SIG-M5 treated with dmso at 0.1 percent for 504 hours (cell line): Measurements from ENCODE around the gene UBR3.
A peak's percentile ranks its signal among the peaks of the same experiment; 100 is the strongest.
"Not testable (repeated sequence)": the region's sequence is repeated elsewhere in the genome, so short reads cannot be mapped to it uniquely, and the experiment has no call there.

Experiments
- DNase-seq: peaks from one replicate; lab custom pipeline; 2025; ENCODE audit not compliant: unreplicated experiment; lab: John Stamatoyannopoulos, UW

UBR3 gene, protein sequence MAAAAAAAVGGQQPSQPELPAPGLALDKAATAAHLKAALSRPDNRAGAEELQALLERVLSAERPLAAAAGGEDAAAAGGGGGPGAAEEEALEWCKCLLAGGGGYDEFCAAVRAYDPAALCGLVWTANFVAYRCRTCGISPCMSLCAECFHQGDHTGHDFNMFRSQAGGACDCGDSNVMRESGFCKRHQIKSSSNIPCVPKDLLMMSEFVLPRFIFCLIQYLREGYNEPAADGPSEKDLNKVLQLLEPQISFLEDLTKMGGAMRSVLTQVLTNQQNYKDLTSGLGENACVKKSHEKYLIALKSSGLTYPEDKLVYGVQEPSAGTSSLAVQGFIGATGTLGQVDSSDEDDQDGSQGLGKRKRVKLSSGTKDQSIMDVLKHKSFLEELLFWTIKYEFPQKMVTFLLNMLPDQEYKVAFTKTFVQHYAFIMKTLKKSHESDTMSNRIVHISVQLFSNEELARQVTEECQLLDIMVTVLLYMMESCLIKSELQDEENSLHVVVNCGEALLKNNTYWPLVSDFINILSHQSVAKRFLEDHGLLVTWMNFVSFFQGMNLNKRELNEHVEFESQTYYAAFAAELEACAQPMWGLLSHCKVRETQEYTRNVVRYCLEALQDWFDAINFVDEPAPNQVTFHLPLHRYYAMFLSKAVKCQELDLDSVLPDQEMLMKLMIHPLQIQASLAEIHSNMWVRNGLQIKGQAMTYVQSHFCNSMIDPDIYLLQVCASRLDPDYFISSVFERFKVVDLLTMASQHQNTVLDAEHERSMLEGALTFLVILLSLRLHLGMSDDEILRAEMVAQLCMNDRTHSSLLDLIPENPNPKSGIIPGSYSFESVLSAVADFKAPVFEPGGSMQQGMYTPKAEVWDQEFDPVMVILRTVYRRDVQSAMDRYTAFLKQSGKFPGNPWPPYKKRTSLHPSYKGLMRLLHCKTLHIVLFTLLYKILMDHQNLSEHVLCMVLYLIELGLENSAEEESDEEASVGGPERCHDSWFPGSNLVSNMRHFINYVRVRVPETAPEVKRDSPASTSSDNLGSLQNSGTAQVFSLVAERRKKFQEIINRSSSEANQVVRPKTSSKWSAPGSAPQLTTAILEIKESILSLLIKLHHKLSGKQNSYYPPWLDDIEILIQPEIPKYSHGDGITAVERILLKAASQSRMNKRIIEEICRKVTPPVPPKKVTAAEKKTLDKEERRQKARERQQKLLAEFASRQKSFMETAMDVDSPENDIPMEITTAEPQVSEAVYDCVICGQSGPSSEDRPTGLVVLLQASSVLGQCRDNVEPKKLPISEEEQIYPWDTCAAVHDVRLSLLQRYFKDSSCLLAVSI (N-terminal part only)

GRCh38 chr2:169827272-169828140 is at the start of gene UBR3:
UBR3 (plus strand) TSS chr2:169827454; CDS start chr2:169827508, 54 bp downstream.
- DNase-seq, result peak; percentile 92

DNA sequence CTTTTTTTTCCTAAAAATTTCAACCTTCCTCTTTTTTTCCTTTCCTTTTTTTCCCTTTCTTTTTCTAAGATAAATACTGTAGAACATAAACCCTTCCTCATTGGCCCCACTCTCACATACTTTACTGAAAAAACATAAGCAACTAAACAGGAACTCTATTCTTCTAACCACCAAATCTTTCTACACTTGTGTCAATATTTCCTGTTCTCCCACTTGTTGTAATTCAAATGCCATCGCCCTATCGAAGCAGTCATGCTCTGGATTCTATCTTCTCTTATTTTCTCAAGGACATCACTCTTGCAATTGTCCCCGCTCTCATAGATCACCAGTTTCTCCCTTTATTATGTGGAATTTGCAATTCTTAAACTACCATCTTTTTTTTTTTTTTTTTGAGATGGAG is 48.8 kb upstream of the UBR3 start:
- no peak for DNase-seq

GRCh38 chr2:169781249-169782013 is 45.8 kb upstream of the UBR3 start:
- DNase-seq, result no peak

DNA sequence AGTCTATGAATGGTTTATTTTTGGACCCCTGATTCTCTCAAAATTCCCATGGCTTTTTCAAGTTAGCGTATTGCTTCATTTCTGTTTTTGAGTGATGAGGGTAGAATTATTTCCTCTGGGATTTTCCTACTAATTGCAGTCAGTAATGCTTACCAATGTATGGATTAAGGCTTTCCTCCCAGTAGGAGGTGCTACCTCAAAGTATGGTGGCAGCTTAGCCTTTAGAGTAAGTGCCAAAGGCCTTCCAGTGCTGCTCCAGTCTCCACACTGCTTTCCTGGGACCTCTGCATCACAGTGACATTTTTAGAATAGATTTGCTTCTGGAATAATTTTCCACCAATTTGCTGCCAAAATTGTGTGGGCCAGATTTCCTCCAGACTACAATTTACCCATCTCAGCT is 44.7 kb upstream of the UBR3 start:
- no peak for DNase-seq

DNA sequence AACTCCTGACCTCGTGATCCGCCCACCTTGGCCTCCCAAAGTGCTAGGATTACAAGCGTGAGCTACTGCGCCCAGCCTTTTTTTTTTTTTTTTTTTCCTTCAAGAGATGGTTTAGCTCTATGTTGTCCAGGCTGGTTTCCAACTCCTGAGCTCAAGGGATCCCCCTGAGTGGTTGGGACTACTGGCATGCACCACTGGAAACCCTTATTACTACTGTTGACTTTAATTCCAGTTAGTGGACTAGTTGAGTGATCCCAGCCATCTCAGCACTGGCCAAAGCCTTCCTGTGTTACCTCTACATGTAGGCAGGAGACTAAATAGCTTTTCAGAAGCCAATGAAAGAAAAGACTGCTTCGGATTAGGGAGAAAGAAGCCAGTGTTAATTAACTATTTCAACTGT is 36.7 kb upstream of the UBR3 start:
- DNase-seq, result no peak

DNA sequence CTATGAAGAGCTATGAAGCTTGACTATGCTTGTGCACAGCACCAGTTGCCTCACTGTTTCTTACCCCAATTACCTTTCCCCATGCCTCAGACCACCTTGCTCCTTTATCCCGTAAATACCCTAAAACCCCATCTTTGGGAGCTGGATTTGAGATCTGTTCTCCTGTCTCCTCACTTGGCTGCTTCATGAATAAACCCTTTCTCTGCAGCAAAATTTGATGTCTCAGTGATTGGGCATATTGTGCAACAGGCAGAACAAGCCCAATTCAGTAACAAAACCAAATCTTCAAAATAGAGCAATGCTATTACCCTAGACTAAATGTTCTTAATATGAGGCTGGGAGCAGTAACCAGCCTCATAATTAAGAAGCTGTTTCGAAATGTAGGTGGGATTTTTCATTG is 32.1 kb upstream of the UBR3 start:
- DNase-seq, result no peak

- DNase-seq, result no peak
Measured at GRCh38 chr2:169796441-169796840, 30.8 kb upstream of the UBR3 start.

- no peak for DNase-seq
Measured at GRCh38 chr2:169797601-169798000, 29.7 kb upstream of the UBR3 start.

- no peak for DNase-seq
Measured at GRCh38 chr2:169798397-169798717, 28.9 kb upstream of the UBR3 start.

- DNase-seq, result peak; percentile 90
Measured at GRCh38 chr2:169798718-169799592, 28.3 kb upstream of the UBR3 start, which contains the start of gene SSB. SSB (plus strand) TSS chr2:169798871; CDS start chr2:169800961, 2,090 bp downstream.

GRCh38 chr2:169803480-169803879 is 23.8 kb upstream of the UBR3 start:
- no peak for DNase-seq

GRCh38 chr2:169806586-169806985 is 20.7 kb upstream of the UBR3 start:
- no peak for DNase-seq

GRCh38 chr2:169808221-169808620 is 19.0 kb upstream of the UBR3 start:
- no peak for DNase-seq

- DNase-seq, result no peak
Measured at GRCh38 chr2:169815849-169816248, 11.4 kb upstream of the UBR3 start.

GRCh38 chr2:169816961-169817360 is 10.3 kb upstream of the UBR3 start:
- DNase-seq, result not testable (repeated sequence)

GRCh38 chr2:169817369-169817768 is 9.9 kb upstream of the UBR3 start:
- not testable (repeated sequence) for DNase-seq

DNA sequence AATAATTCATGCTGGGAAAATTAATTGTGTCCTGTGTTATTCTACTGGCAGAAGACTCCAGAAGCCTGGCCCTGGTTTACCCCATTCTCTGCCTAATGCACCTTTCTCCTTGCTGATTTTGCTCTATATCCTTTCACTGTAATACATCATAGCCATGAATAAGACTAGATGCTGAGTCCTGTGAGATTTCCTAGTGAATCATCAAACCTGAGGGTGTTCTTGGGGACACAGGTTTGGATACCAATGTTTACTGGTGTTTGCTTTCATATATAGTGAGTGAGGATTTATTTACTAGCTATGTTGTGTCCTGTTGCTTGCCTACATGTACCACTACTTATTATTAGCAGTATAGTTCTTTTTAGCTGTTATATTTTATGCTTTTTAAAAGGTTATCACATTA is 9.0 kb upstream of the UBR3 start:
- no peak for DNase-seq

DNA sequence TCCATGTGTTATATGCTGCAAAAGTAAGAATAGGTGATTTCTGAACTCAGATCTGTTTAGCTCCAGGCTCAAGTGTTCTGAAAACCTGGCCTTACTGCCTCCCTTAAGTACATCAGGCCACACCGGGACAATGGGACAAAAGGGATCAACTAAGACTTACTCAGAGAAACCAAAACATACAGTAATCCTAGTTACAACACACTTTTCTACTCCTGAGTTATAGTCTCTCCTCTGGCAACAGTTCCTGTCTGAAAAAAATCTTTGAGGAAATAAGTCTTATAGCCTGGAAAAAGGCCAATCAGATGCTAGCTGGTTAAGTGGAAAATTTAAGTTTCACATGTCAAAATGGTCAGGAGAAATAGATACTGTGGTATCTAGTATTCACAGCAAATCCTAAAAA is 8.1 kb upstream of the UBR3 start:
- DNase-seq, result no peak

DNA sequence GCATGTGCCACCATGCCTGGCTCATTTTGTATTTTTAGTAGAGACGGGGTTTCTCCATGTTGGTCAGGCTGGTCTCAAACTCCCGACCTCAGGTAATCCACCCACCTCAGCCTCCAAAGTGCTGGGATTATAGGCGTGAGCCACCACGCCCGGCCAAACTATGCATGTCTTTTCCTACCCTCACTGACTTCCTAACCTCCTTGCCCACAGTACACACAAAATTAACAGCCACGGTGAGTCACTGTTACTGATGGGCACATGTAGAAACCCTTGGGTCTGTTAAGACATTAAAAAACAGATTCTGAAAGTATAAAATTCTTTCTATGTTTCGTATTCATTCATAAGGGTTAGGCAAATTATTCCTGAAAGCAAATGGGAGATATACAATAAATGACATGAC is 7.2 kb upstream of the UBR3 start:
- peak; percentile 12 for DNase-seq
